OCI-LY3 (cell line): ENCODE measurements around the gene HSD11B1.

Source experiments
- EZH2phosphoT487 ChIP-seq: fragments of 200-600 bp; shearing (Covaris generic); IDR thresholded peaks from 2 replicates; pipeline ENCODE4 v1.6.1; 2018; ENCODE audit warnings: antibody characterized with exemption, mixed run types, low read depth
- TF ChIP-seq, protein P1 (sequence below): fragments of 200-600, 300-600 bp; sonication (generic); IDR thresholded peaks from 2 replicates; pipeline ENCODE4 v1.5.1; 2014; ENCODE audit warnings: antibody characterized with exemption, low read length, low read depth

DNA sequence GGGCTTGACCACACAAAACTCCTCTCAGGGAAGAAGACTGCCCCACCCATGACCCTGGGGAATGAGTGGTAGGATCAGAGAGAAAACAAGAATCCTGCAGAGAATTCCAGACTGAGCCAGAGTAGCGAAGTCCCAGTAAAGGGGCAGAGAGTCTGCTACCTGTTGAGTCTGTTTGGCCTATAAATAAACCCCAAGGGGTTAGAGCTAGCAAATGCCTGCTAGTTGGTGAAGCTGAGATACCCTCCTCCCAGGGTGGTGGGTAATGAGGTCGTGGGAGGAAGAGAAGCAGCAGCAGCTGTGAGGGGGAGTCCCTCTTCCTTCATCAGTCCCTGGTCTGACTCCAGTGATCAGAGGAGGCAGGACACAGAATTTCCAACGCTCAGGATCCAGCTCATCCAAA is 53.8 kb downstream of the HSD11B1 start:
- TF ChIP-seq, protein P1, sequence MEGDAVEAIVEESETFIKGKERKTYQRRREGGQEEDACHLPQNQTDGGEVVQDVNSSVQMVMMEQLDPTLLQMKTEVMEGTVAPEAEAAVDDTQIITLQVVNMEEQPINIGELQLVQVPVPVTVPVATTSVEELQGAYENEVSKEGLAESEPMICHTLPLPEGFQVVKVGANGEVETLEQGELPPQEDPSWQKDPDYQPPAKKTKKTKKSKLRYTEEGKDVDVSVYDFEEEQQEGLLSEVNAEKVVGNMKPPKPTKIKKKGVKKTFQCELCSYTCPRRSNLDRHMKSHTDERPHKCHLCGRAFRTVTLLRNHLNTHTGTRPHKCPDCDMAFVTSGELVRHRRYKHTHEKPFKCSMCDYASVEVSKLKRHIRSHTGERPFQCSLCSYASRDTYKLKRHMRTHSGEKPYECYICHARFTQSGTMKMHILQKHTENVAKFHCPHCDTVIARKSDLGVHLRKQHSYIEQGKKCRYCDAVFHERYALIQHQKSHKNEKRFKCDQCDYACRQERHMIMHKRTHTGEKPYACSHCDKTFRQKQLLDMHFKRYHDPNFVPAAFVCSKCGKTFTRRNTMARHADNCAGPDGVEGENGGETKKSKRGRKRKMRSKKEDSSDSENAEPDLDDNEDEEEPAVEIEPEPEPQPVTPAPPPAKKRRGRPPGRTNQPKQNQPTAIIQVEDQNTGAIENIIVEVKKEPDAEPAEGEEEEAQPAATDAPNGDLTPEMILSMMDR = no peak
- no peak for TF ChIP-seq EZH2phosphoT487
